H9 (cell line): Measurements from ENCODE around the gene VWA1. TPM values are rescaled to one million over a fixed set of nuclear protein-coding genes. Genes with fewer than 3 reads are reported as not detected.

Source experiments
- DNase-seq: peaks from one replicate; pipeline ENCODE4 v3.0.0-alpha.2; 2017
- H2AFZ ChIP-seq: one replicate; pipeline ENCODE4 v1.6.1; 2013; ENCODE audit warnings: mild to moderate bottlenecking, low read length, control low read depth, moderate library complexity
- H2AK5ac ChIP-seq: 2 replicates; pipeline ENCODE4 v1.6.1; 2013; ENCODE audit warnings: low read length, control low read depth, mixed read lengths; ENCODE audit not compliant: insufficient read length
- H2BK120ac ChIP-seq: one replicate; pipeline ENCODE4 v1.6.1; 2013; ENCODE audit warnings: low read depth, mild to moderate bottlenecking, low read length, control low read depth, inconsistent platforms; ENCODE audit not compliant: poor library complexity, severe bottlenecking
- H2BK12ac ChIP-seq: 2 replicates; pipeline ENCODE4 v1.6.1; 2013; ENCODE audit warnings: low read length, control low read depth, mixed read lengths, low read depth; ENCODE audit not compliant: insufficient read length
- H2BK15ac ChIP-seq: 2 replicates; pipeline ENCODE4 v1.6.1; 2013; ENCODE audit warnings: low read depth, low read length, control low read depth
- H2BK20ac ChIP-seq: one replicate; pipeline ENCODE4 v1.6.1; 2013; ENCODE audit warnings: low read depth, mild to moderate bottlenecking, low read length, control low read depth, inconsistent platforms; ENCODE audit not compliant: poor library complexity, severe bottlenecking
- H2BK5ac ChIP-seq: 2 replicates; pipeline ENCODE4 v1.6.1; 2013; ENCODE audit warnings: low read length, control low read depth, mixed read lengths; ENCODE audit not compliant: insufficient read length
- H3K14ac ChIP-seq: 2 replicates; pipeline ENCODE4 v1.6.1; 2013; ENCODE audit warnings: low read length, control low read depth; ENCODE audit not compliant: insufficient read depth
- H3K18ac ChIP-seq: 2 replicates; pipeline ENCODE4 v1.6.1; 2013; ENCODE audit warnings: low read depth, mild to moderate bottlenecking, mixed read lengths, low read length, control low read depth; ENCODE audit not compliant: insufficient read length
- H3K23ac ChIP-seq: 2 replicates; pipeline ENCODE4 v1.6.1; 2013; ENCODE audit warnings: low read length, control low read depth, mixed read lengths, low read depth; ENCODE audit not compliant: insufficient read length
- H3K23me2 ChIP-seq: 2 replicates; pipeline ENCODE4 v1.6.1; 2013; ENCODE audit warnings: low read depth, mild to moderate bottlenecking, mixed read lengths, low read length, control low read depth; ENCODE audit not compliant: insufficient read length, poor library complexity, severe bottlenecking
- H3K27ac ChIP-seq: 2 replicates; pipeline ENCODE4 v1.5.1; 2013; ENCODE audit warnings: low read length, control low read depth, mixed read lengths, low read depth; ENCODE audit not compliant: insufficient read length
- H3K27me3 ChIP-seq: 2 replicates; pipeline ENCODE4 v1.6.1; 2013; ENCODE audit warnings: low read length, control low read depth, inconsistent platforms; ENCODE audit not compliant: insufficient read depth
- H3K4ac ChIP-seq: 2 replicates; pipeline ENCODE4 v1.6.1; 2013; ENCODE audit warnings: low read depth, mild to moderate bottlenecking, control low read depth, inconsistent platforms, low read length, moderate library complexity
- H3K4me1 ChIP-seq: 2 replicates; pipeline ENCODE4 v1.6.1; 2013; ENCODE audit warnings: low read length, control low read depth, inconsistent platforms; ENCODE audit not compliant: insufficient read depth
- H3K4me2 ChIP-seq: 2 replicates; pipeline ENCODE4 v1.6.1; 2013; ENCODE audit warnings: low read length, control low read depth, mixed read lengths; ENCODE audit not compliant: insufficient read length, insufficient read depth
- H3K56ac ChIP-seq: 2 replicates; pipeline ENCODE4 v1.6.1; 2013; ENCODE audit warnings: low read depth, mild to moderate bottlenecking, mixed read lengths, low read length, control low read depth; ENCODE audit not compliant: insufficient read length
- H3K79me1 ChIP-seq: 2 replicates; pipeline ENCODE4 v1.6.1; 2013; ENCODE audit warnings: low read depth, mild to moderate bottlenecking, moderate library complexity, low read length, control low read depth, inconsistent platforms; ENCODE audit not compliant: insufficient read depth, poor library complexity, severe bottlenecking
- H3K79me2 ChIP-seq: 2 replicates; pipeline ENCODE4 v1.6.1; 2013; ENCODE audit warnings: low read length, control low read depth, inconsistent platforms; ENCODE audit not compliant: insufficient read depth
- H3K9ac ChIP-seq: 2 replicates; pipeline ENCODE4 v1.6.1; 2013; ENCODE audit warnings: low read length, control low read depth, mixed read lengths; ENCODE audit not compliant: insufficient read length; ENCODE audit errors: extremely low read depth
- H3K9me3 ChIP-seq: one replicate; pipeline ENCODE4 v1.6.1; 2013; ENCODE audit warnings: low read depth, low read length, inconsistent platforms; ENCODE audit not compliant: control insufficient read depth
- H3T11ph ChIP-seq: one replicate; pipeline ENCODE4 v1.6.1; 2013; ENCODE audit warnings: mild to moderate bottlenecking, low read length, control low read depth, inconsistent platforms
- H4K20me1 ChIP-seq: one replicate; pipeline ENCODE4 v1.6.1; 2013; ENCODE audit not compliant: control insufficient read depth, insufficient read length, insufficient read depth
- H4K5ac ChIP-seq: 2 replicates; pipeline ENCODE4 v1.6.1; 2013; ENCODE audit warnings: low read depth, mild to moderate bottlenecking, mixed read lengths, low read length, control low read depth; ENCODE audit not compliant: insufficient read length
- H4K8ac ChIP-seq: replicated peaks from 2 replicates; pipeline ENCODE4 v1.6.1; 2013; ENCODE audit warnings: low read length, control low read depth, mixed read lengths, low read depth; ENCODE audit not compliant: insufficient read length
- H4K91ac ChIP-seq: 2 replicates; pipeline ENCODE4 v1.6.1; 2013; ENCODE audit warnings: low read depth, mild to moderate bottlenecking, moderate library complexity, mixed read lengths, low read length, control low read depth; ENCODE audit not compliant: insufficient read length
- H3K27ac Mint-ChIP-seq, 3 experiments: 2 replicates in 2 of 3; 3 replicates in 1 of 3; pipeline ENCODE4 v1.8.0; 2020 to 2021; ENCODE audit warnings: mixed read lengths in 3 of 3, mild to moderate bottlenecking in 1 of 3, moderate library complexity in 1 of 3
- H3K27me3 Mint-ChIP-seq: 2 replicates; pipeline ENCODE4 v1.8.0; 2021; ENCODE audit warnings: low read depth, mild to moderate bottlenecking, moderate library complexity, mixed read lengths
- H3K36me3 Mint-ChIP-seq, 3 experiments: 2 replicates in 2 of 3; 3 replicates in 1 of 3; pipeline ENCODE4 v1.8.0; 2020 to 2021; ENCODE audit warnings: low read depth in 3 of 3, mixed read lengths in 3 of 3; ENCODE audit not compliant: insufficient read depth in 1 of 3
- H3K4me1 Mint-ChIP-seq, 2 experiments: 2 replicates each; pipeline ENCODE4 v1.8.0; 2020; ENCODE audit warnings: mixed read lengths in 2 of 2
- H3K4me3 Mint-ChIP-seq, 2 experiments: 2 replicates in 1 of 2; 3 replicates in 1 of 2; pipeline ENCODE4 v1.8.0; 2020 to 2021; ENCODE audit warnings: mild to moderate bottlenecking in 2 of 2, mixed read lengths in 2 of 2, moderate library complexity in 1 of 2
- H3K9me3 Mint-ChIP-seq, 2 experiments: 2 replicates in 1 of 2; 3 replicates in 1 of 2; pipeline ENCODE4 v1.8.0; 2020; ENCODE audit warnings: mild to moderate bottlenecking in 2 of 2, mixed read lengths in 2 of 2, moderate library complexity in 1 of 2
- CTCF ChIP-seq: fragments of 200-600 bp; sonication (generic); conservative IDR thresholded peaks from 3 replicates; pipeline ENCODE4 v1.8.0; 2021; ENCODE audit warnings: antibody characterized with exemption, mild to moderate bottlenecking
- WGBS: extraction: QIAGEN DNeasy Blood & Tissue Kit; methylation state at CpG from one replicate; pipeline ENCODE4 v1.1.7; 2013; ENCODE audit warnings: missing lambda C conversion rate, low lambda C conversion rate, mixed read lengths; ENCODE audit not compliant: insufficient read length; ENCODE audit errors: extremely low coverage; 5-methylcytosine and 5-hydroxymethylcytosine counted together
- total RNA-seq: library from RNA; stranded (reverse); gene quantifications from 2 replicates; pipeline ENCODE4 v1.2.1, GENCODE V29; 2021

Gene VWA1
- total RNA-seq, 1 experiment from 2014 or later = 57.1 TPM

GRCh38 chr1:1403653-1404052, 31.8 kb upstream of the VWA1 start:
- Mint-ChIP-seq H3K9me3 (no peaks in the 10 kb centered on the region; a peak in 2 of 5 replicates), H3K27ac (peak overlapping the region; percentile 12 to 32 (median 16); a peak in 4 of 7 replicates), H3K27me3 (peaks cover 1% of the 10 kb centered on the region; the same call in 1 of the 2 replicates), H3K4me3 (peak overlapping the region in 1 of 2 experiments; percentile 35; a peak in 2 of 5 replicates), H3K4me1 (peaks cover 28 to 44% of the 10 kb centered on the region in 2 experiments), H3K36me3 (peaks cover 43 to 84% (median 65%) of the 10 kb centered on the region in 3 experiments)
- H3K27me3 ChIP-seq = no peaks in the 10 kb centered on the region
- 0 out of 2 replicates have a peak, but pooled peaks cover 3% of the 10 kb centered on the region for H3K4me1 ChIP-seq
- no peak overlapping the region for H2AFZ ChIP-seq
- no peak overlapping the region for H3K4ac ChIP-seq
- TF ChIP-seq CTCF = no peak
- H3K79me2 ChIP-seq = peaks cover 10% of the 10 kb centered on the region; the same call in 1 of the 2 replicates
- no peak overlapping the region for H3T11ph ChIP-seq
- no peak overlapping the region for H2BK120ac ChIP-seq
- H4K91ac ChIP-seq = no peak overlapping the region
- H4K20me1 ChIP-seq = peaks cover 2% of the 10 kb centered on the region
- no peak overlapping the region for H3K23ac ChIP-seq
- no peak overlapping the region for H2BK12ac ChIP-seq
- H3K9me3 ChIP-seq = no peaks in the 10 kb centered on the region
- WGBS = no CpG with 5 or more reads among the region's 7 CpGs
- H3K79me1 ChIP-seq = peaks cover 2% of the 10 kb centered on the region
- no peak overlapping the region for H3K27ac ChIP-seq
- peaks cover 14% of the 10 kb centered on the region for H3K23me2 ChIP-seq
- H3K14ac ChIP-seq = no peak overlapping the region
- no peak overlapping the region for H2BK20ac ChIP-seq
- H3K4me2 ChIP-seq = no peak overlapping the region
- H4K5ac ChIP-seq = no peak overlapping the region
- H2BK5ac ChIP-seq = no peak overlapping the region
- H3K56ac ChIP-seq = no peak overlapping the region
- no peak overlapping the region for H4K8ac ChIP-seq
- H2AK5ac ChIP-seq = no peak overlapping the region
- no peak for DNase-seq
- H3K18ac ChIP-seq = no peak overlapping the region
- H3K9ac ChIP-seq = no peak overlapping the region
- H2BK15ac ChIP-seq = no peak overlapping the region
